ENCODE data around the gene DNAH8. TPM values are rescaled to one million over a fixed set of nuclear protein-coding genes. Genes with fewer than 3 reads are reported as not detected.

Gene DNAH8
- polyA plus RNA-seq, 6 donors from 2014 or later = not detected

DNA sequence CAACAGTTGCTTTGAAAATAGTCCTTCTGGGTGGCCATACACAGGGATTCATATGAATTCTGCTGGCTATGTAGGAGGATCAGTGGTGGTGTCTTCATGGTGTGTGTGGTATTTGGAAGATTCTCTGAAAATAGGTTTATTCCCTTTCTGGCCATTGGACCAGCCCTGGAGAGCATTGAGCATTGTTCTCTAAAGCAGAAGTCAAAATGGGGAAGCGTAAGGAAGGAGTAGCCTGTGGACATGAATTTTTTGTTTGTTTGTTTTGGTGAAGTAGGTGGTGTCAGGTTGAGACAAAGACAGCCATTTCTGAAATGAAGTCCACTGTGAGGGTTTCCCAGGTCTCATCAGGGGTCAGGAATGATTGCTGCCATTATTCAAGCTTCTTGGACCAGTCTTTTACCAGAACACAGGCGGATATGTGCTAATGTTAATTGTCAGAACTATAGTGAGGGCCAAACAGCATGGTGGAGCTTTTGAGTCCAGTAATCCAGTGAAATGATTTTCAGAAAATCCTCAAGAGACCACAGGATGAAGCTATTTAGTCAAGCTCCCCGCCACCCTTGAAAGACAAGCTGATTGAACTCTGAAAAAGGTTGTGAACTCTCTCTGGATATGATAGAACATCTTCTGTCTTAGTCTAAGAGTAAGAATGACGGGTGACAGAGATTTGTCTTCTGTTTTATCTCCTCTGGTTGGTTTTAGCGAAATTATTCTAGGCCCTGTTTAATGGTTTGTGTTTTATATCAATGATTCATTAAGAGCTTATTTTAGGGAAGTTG, 60.0 kb downstream of the DNAH8 start:
- H3K9me3 Mint-ChIP-seq = peaks cover 0 to 10% (median 0%) of the 10 kb centered on the region in 7 donors
- DNase-seq = no peak
- H3K4me3 Mint-ChIP-seq = peak overlapping the region in 4 of 8 donors; percentile 4 to 45 (median 18)
- peaks cover 0 to 18% (median under 1%) of the 10 kb centered on the region in 3 donors for H3K27me3 Mint-ChIP-seq
- H3K27ac Mint-ChIP-seq = peak overlapping the region in 3 of 6 donors; percentile 5 to 71 (median 50)
- H3K4me1 Mint-ChIP-seq = peaks cover 22 to 34% (median 28%) of the 10 kb centered on the region in 3 donors
- peaks cover 0 to 13% of the 10 kb centered on the region in 2 donors for H3K36me3 Mint-ChIP-seq
- ATAC-seq (ENCODE audit: low read depth in 2 of 2) = peak; percentile 37

GRCh38 chr6:38775870-38776269, 60.8 kb downstream of the DNAH8 start:
- ATAC-seq (ENCODE audit: low read depth in 2 of 2) (peak; percentile 54 to 63), DNase-seq (no peak)
- H3K27ac Mint-ChIP-seq = peak overlapping the region in 1 of 6 donors; percentile 71
- H3K36me3 Mint-ChIP-seq = peaks cover 0 to 13% of the 10 kb centered on the region in 2 donors
- H3K27me3 Mint-ChIP-seq = peaks cover 0 to 18% (median 5%) of the 10 kb centered on the region in 3 donors
- peak overlapping the region in 5 of 8 donors; percentile 10 to 63 (median 26) for H3K4me3 Mint-ChIP-seq
- H3K4me1 Mint-ChIP-seq = peaks cover 22 to 34% (median 28%) of the 10 kb centered on the region in 3 donors
- peaks cover 0 to 10% (median 0%) of the 10 kb centered on the region in 7 donors for H3K9me3 Mint-ChIP-seq

- Mint-ChIP-seq H3K4me3 (peak overlapping the region in 2 of 8 donors; percentile 59 to 63), H3K27ac (no peak overlapping the region), H3K9me3 (peaks cover 0 to 10% (median 0%) of the 10 kb centered on the region in 7 donors), H3K4me1 (peaks cover 22 to 34% (median 28%) of the 10 kb centered on the region in 3 donors), H3K36me3 (peaks cover 0 to 13% of the 10 kb centered on the region in 2 donors), H3K27me3 (peaks cover 0 to 18% (median 5%) of the 10 kb centered on the region in 3 donors)
- DNase-seq = no peak
- ATAC-seq (ENCODE audit: low read depth in 2 of 2) = no peak
Measured at GRCh38 chr6:38776515-38776914, 61.4 kb downstream of the DNAH8 start.

DNA sequence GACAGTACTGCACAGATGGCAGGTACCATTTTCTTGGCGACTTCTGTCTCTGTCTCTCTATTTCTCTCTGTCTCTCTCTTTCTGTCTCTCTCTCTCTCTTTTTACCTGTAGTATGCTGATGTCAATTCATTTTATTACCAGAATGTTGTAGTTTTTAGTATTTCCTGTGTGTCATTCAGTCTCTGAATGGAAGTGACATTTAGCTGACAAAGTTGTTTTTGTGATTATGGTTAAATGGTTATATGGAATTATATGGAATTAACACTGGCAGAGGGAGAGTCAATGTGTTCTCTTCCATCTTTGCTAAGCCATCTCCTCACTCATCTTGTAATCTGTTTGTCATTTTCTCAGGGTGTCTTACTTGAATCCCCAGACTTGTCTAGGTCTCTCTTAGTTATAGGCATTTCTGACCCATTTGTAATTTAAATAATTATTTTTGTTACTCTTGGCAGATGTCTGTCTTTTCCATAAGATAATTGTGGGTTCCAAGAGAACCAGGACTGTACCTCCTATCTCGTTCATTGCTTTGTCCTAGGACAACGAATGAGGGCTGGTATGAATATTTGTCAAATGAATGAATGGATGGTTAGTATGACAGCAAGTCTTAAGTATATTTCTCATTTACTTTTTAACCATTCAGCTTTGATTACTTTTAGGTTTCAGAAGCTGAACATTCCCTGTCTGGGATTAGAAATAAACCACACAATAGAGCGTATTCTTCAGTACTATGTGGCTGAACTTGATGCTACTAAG, 64.4 kb downstream of the DNAH8 start:
- Mint-ChIP-seq H3K27ac (no peak overlapping the region), H3K27me3 (peaks cover 4 to 16% (median 5%) of the 10 kb centered on the region in 3 donors), H3K4me3 (no peak overlapping the region), H3K36me3 (peaks cover 0 to 2% of the 10 kb centered on the region in 2 donors), H3K9me3 (peaks cover 0 to 5% (median 0%) of the 10 kb centered on the region in 7 donors), H3K4me1 (peaks cover 13 to 21% (median 17%) of the 10 kb centered on the region in 3 donors)
- ATAC-seq (ENCODE audit: low read depth in 2 of 2) (no peak), DNase-seq (no peak)

DNA sequence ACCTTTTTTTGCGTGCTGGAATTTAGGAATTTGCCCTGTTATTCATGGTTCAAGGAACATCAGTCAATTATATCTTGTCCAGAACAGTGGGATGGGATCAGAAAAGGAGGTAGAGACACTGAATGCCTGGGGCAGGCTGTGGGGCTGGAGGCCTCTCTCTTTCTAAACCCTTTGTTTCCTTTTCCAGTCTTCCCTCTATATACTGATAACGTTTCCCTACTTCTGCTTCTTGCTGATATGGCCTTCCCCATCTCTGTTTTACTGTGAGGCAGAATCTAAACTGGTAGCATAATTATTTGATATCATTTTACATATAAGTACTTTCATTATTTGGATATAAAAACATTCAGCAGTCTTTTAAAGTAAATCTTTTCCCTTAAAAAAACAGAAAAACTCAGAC, 67.5 kb downstream of the DNAH8 start:
- no peak overlapping the region for H3K4me3 Mint-ChIP-seq
- no peak for DNase-seq

GRCh38 chr6:38783443-38784228, 68.5 kb downstream of the DNAH8 start:
- no peak for DNase-seq
- peaks cover 5 to 22% (median 8%) of the 10 kb centered on the region in 3 donors for H3K27me3 Mint-ChIP-seq
- H3K27ac Mint-ChIP-seq = no peak overlapping the region
- no peaks in the 10 kb centered on the region for H3K9me3 Mint-ChIP-seq
- no peak for ATAC-seq (ENCODE audit: low read depth in 2 of 2)
- H3K4me1 Mint-ChIP-seq = peaks cover 0 to 5% (median 0%) of the 10 kb centered on the region in 3 donors
- no peaks in the 10 kb centered on the region for H3K36me3 Mint-ChIP-seq
- H3K4me3 Mint-ChIP-seq = no peak overlapping the region

More for the DNA sequence above, 67.5 kb downstream of the DNAH8 start:
- H3K9me3 Mint-ChIP-seq = no peaks in the 10 kb centered on the region
- peaks cover 0 to 5% (median 0%) of the 10 kb centered on the region in 3 donors for H3K4me1 Mint-ChIP-seq
- H3K36me3 Mint-ChIP-seq = no peaks in the 10 kb centered on the region
- no peak for ATAC-seq (ENCODE audit: low read depth in 2 of 2)
- H3K27ac Mint-ChIP-seq = no peak overlapping the region
- peaks cover 4 to 22% (median 5%) of the 10 kb centered on the region in 3 donors for H3K27me3 Mint-ChIP-seq

- no peak for DNase-seq
- Mint-ChIP-seq H3K27ac (peak overlapping the region in 1 of 6 donors; percentile 28), H3K4me3 (peak overlapping the region in 1 of 8 donors; percentile 44), H3K4me1 (peaks cover 0 to 5% (median 0%) of the 10 kb centered on the region in 3 donors), H3K9me3 (no peaks in the 10 kb centered on the region), H3K27me3 (peaks cover 5 to 15% (median 8%) of the 10 kb centered on the region in 3 donors), H3K36me3 (no peaks in the 10 kb centered on the region)
- ATAC-seq (ENCODE audit: low read depth in 2 of 2) = no peak
Measured at GRCh38 chr6:38784506-38785235, 69.6 kb downstream of the DNAH8 start.

DNA sequence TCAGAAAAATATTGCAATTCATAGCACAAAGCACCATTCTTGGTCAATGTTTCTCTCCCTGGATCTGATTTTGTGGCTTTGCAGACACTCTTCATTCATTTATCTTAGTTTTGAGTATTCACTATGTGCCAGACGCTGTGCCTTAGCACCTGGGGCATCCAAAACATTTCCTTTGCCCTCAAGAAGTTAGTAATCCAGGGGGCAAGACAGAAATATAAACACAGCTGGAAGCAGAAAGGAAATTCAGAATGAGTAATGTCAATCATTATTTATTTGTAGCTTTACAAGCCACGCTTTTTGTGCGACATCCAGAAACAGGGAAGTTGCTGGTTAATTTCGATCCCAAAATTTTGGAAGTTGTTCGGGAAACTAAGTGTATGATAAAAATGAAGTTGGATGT, 71.4 kb downstream of the DNAH8 start:
- Mint-ChIP-seq H3K27ac (no peak overlapping the region), H3K4me3 (no peak overlapping the region), H3K27me3 (peaks cover 0 to 15% (median 9%) of the 10 kb centered on the region in 3 donors), H3K36me3 (no peaks in the 10 kb centered on the region), H3K9me3 (no peaks in the 10 kb centered on the region), H3K4me1 (peaks cover 0 to 5% (median 0%) of the 10 kb centered on the region in 3 donors)
- ATAC-seq (ENCODE audit: low read depth in 2 of 2) (no peak), DNase-seq (no peak)

DNA sequence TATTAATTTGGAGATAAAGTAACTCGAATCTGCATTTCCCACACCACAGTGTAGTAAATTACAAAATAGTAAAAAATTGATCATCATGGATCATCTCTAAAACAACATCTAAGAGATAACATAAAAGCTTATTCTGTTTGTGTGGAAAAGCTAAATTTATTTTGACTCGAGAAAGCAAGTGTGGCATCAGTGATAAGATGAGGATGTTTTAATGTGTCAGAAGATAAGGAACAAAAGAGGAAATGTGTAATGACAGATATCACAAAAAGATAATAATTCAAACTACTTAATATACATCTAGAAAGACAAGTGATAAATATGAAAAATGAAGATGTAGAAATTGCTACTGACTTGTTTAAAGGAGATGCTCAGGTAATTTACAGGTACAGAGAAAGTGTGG, 74.1 kb downstream of the DNAH8 start:
- H3K27ac Mint-ChIP-seq = no peak overlapping the region
- no peaks in the 10 kb centered on the region for H3K9me3 Mint-ChIP-seq
- H3K4me1 Mint-ChIP-seq = peaks cover 0 to 4% (median 0%) of the 10 kb centered on the region in 3 donors
- no peaks in the 10 kb centered on the region for H3K36me3 Mint-ChIP-seq
- H3K4me3 Mint-ChIP-seq = no peak overlapping the region
- no peak for ATAC-seq (ENCODE audit: low read depth in 2 of 2)
- peaks cover 3 to 20% (median 9%) of the 10 kb centered on the region in 3 donors for H3K27me3 Mint-ChIP-seq
- no peak for DNase-seq

DNA sequence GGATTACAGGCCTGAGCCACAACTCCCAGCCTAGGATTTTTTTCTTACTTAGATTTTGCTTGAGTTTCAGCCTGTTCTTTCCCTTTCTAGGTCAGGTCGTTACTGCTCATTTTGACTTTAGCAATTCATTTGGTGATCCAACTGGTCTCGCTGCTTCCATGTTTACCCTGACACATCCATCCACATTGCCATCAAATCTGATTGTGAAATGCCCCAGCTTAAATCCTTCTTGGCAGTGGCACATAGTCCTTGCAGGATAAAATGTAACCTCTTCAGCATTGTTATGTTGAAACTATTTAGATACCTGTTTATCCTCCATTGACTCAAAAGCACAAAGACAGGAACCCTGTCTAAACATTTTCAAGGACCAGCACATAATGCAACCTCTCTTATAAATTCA, 77.2 kb downstream of the DNAH8 start:
- no peak overlapping the region for H3K27ac Mint-ChIP-seq
- H3K4me3 Mint-ChIP-seq = no peak overlapping the region
- peaks cover 16 to 38% (median 23%) of the 10 kb centered on the region in 3 donors for H3K27me3 Mint-ChIP-seq
- no peaks in the 10 kb centered on the region for H3K36me3 Mint-ChIP-seq
- no peaks in the 10 kb centered on the region for H3K4me1 Mint-ChIP-seq
- ATAC-seq (ENCODE audit: low read depth in 2 of 2) = no peak
- DNase-seq = no peak
- H3K9me3 Mint-ChIP-seq = peaks cover 0 to 1% (median 0%) of the 10 kb centered on the region in 7 donors

DNA sequence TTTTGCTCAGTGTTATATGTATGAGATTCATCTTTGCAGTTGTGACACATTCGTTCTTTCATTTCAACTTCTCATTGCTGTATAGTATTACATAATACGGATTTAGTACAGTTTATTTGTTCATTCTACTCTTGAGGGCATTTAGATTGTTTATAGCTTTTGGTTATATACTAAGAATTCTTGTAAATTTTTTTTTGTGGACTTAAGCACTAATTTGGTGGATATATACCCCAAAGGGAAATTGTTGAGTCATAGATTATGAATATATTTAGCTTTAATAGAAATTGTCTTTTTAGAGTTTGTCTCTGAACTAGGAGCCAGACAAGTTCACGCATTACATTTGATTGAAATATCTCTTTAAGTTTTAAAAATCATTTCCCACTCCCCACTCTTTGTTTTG, 79.6 kb downstream of the DNAH8 start:
- Mint-ChIP-seq H3K36me3 (peaks cover 0 to 6% of the 10 kb centered on the region in 2 donors), H3K4me3 (no peak overlapping the region), H3K27ac (no peak overlapping the region), H3K4me1 (no peaks in the 10 kb centered on the region), H3K9me3 (peaks cover 0 to 1% (median 0%) of the 10 kb centered on the region in 7 donors), H3K27me3 (peaks cover 32 to 59% (median 46%) of the 10 kb centered on the region in 3 donors)
- no peak for ATAC-seq (ENCODE audit: low read depth in 2 of 2)
- DNase-seq = no peak

DNA sequence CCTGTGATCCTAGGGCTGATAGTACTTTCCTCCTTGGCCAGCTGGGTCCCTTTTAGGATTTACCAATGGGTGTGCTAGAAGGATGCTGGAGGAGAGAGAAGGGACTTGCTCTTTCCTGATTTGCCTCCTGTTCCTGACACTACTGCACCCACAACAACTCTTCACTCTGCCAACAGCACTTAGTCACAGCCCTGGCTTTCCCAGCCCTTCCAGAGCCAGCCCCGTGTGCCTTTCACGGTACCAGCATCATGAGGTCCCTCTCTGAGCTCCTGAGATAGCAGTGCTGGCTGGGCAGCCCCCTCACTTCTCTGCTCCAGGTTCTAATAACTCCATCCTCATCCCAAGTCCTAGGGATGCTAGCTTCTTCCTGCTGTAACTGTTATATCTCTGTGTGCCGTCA, 80.9 kb downstream of the DNAH8 start:
- no peaks in the 10 kb centered on the region for H3K4me1 Mint-ChIP-seq
- H3K27ac Mint-ChIP-seq = peak overlapping the region in 2 of 6 donors; percentile 18 to 41
- peaks cover 0 to 1% (median 0%) of the 10 kb centered on the region in 7 donors for H3K9me3 Mint-ChIP-seq
- peaks cover 44 to 68% (median 52%) of the 10 kb centered on the region in 3 donors for H3K27me3 Mint-ChIP-seq
- H3K4me3 Mint-ChIP-seq = no peak overlapping the region
- no peak for ATAC-seq (ENCODE audit: low read depth in 2 of 2)
- no peak for DNase-seq
- H3K36me3 Mint-ChIP-seq = peaks cover 0 to 7% of the 10 kb centered on the region in 2 donors
